NCI-H1694 treated with DMSO at 0.1 percent for 48 hours (cell line): ENCODE measurements around the gene HOXD10.

Experiments used
- DNase-seq: peaks from one replicate; lab custom pipeline; 2025; lab: John Stamatoyannopoulos, UW

Gene HOXD10

DNA sequence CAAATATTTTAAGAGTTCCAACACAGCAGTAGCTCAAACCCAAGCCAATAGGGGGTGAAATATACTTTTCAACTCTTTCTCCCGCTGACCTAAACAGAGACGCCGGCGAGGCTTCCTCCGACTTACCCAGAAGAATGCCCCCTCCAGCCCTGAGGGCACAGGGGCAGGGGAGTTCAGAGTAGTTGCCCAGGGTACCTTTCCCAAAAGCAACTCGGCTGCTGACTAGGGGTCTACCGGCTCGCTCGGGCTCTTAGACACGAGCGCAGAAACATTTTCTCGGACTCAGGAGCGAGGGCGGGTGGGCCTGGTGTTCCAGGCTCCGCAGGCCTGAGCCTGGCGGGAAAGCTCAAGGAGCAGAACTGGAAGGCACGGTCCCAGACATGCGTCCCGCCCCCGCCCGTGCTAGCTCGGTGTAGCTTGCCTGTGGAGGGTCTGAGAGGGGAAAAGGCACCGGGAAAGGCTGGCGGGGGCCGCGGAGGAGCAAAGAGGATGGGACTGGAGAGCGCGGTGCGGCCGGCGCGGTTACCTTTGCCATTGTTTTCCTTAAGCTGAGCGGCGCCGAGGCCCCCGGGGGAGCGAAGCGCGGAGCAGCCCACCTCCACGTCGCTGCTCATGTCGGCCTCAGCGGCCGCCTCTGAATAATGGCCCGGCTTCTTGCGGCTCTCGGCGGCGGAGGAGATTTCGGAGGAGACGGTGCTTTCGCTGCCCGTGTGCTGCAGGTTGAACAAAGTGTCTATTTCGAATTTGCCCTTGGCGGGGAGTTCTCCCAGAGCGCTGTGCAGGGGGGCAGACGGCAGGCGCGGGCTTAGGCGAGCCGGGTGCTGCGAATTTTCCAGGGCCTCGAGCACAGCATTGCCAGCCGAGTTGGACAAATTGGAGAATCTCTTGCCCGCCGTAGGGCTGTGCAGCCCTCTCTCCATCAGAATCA, 33.5 kb upstream of the HOXD10 start:
- no peak for DNase-seq

- DNase-seq = no peak
Observed at GRCh38 chr2:176083796-176084261, 32.7 kb upstream of the HOXD10 start, which contains the start of gene EVX2. TSS of gene EVX2 (minus strand) at chr2:176083962. CDS start at chr2:176083776, 186 bp downstream.

- DNase-seq = no peak
Observed at GRCh38 chr2:176084611-176085119, 31.9 kb upstream of the HOXD10 start.

DNA sequence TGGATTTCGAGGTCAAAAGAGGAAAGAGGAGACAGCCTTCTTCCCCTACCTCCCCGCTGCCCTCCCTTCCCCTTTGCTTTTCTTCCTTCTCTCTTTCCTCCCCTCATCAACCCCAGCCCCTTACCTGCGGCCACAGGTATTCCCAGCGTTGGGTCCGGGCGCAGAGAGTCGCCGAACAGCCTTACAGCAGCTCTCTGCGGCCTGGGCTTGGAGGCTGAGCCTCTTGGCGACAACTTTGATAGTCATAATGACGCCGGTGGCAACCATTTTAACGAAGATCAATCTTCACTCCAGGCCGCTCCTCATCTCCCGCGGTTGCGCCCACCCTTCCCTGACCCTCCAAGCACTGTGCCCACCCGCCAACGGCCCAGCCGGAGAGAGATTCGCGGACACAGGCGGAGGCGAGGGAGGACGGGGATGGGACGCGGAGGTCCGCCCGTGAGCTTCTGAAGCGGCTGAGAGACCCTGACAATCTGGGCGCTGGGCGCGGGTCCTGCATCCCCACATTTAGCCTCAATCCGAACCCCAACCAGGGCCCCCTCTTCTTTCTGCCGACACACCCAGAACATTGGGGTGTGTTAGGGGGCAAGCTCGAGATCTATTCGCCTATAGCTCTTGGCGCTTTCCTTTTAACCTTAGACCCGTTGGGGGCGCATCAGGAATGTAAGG, 31.3 kb upstream of the HOXD10 start:
- no peak for DNase-seq

DNA sequence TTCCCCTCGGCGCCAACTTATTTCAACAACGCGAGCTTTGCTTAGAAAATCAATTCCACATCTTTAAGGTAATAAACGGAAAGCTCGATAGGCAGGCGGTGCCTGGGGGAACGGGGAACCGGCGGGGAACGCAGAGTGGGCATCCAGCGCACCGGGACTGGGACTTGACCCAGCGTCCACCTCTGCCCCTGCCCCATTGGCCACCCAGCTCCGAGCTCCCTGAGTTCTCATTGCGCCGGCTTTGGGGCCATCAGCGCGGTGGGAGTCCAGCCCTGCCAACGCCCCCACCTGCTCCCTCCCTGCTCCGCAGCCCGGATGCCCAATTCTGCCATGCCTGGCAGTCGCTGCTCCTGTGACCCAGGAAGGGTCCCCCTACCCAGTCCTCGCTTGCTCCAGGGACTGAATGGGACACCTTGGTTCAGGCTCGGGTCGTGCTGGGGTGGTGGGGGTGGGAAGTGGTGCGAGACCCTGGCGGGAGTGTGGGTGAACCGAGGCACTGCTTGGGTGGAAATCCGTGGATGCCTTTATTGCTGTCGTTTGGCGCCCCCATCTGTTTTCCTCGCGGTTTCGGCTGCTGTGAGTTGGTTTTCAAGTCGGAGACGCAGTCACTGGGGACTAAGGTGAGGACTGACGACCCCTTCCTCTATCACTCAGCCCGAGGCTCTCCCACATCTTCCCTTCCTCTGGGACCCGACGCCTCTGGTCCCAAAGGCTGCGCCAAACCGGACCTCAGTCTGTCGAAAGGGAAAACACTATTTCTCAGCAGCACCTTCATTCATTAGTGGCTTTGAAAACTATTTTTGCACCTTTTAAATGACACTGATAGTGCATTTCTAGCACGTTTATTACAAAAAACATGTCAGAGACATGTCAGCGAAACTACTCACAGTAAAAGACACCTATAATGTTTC, 30.5 kb upstream of the HOXD10 start:
- peak; percentile 60 for DNase-seq

GRCh38 chr2:176087330-176088047, 29.1 kb upstream of the HOXD10 start:
- no peak for DNase-seq

GRCh38 chr2:176088048-176088936, 28.3 kb upstream of the HOXD10 start:
- peak; percentile 38 for DNase-seq

GRCh38 chr2:176088937-176089842, 27.4 kb upstream of the HOXD10 start:
- no peak for DNase-seq

GRCh38 chr2:176089843-176090395, 26.7 kb upstream of the HOXD10 start:
- DNase-seq = no peak

DNA sequence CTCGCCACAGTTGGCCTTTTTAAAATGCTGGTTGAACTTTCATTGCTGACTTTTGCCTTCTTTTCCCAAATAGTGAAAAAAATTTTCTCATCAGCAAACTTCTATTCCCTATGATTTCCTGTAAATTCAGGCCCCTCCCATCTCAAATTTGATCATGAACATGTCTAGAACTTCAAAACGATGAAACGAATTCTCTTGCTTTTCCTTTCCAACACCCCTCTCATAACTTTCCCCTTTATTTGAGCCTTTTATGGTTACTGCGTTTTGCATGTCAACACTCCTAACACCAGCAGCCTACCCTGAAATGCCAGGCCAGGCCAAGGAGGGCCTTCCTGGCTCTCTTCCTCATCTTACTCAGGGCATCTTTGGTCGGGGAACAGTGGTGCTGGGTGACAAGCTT, 25.7 kb upstream of the HOXD10 start:
- DNase-seq = no peak

GRCh38 chr2:176091329-176092258, 25.0 kb upstream of the HOXD10 start:
- DNase-seq = no peak

DNA sequence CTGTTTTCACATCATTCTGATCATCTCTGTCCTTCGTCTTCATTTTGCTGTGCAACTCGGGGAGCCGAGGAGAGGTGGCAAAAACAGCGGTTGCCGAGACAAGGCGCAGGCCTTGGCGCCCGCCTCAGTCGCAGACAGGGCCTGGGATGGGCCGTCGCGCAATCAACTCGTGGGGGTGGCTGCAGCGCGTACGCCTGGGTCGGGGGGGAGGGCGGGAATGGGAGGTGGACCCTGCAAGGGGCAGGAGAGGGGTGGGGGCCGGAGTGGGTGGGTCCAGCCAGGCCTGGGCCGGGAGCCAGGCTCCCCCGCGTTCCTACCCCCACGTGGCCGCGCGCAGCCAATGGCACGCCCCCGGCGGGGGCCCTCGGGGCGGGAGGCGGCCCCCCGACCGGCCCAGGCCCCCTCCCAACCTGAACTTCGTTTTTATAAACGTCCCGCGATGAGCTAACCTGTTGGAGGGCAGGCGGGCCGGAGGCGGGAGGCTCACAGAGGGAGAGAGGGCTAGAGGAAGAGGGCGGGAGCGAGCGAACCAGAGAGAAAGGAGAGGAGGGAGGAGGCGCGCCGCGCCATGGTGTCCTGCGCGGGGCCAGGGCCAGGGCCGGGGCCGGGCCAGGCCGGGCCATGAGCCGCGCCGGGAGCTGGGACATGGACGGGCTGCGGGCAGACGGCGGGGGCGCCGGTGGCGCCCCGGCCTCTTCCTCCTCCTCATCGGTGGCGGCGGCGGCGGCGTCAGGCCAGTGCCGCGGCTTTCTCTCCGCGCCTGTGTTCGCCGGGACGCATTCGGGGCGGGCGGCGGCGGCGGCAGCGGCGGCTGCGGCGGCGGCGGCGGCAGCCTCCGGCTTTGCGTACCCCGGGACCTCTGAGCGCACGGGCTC, 24.1 kb upstream of the HOXD10 start, which contains the start of gene HOXD13:
TSS of gene HOXD13 (plus strand) at position 452 of the 875 bp plus-strand sequence. CDS start at position 622, 170 bp downstream.
- peak; percentile 3 for DNase-seq

GRCh38 chr2:176093145-176093897, 23.3 kb upstream of the HOXD10 start:
- peak; percentile 20 for DNase-seq

- DNase-seq = no peak
Observed at GRCh38 chr2:176093898-176094249, 22.7 kb upstream of the HOXD10 start.

DNA sequence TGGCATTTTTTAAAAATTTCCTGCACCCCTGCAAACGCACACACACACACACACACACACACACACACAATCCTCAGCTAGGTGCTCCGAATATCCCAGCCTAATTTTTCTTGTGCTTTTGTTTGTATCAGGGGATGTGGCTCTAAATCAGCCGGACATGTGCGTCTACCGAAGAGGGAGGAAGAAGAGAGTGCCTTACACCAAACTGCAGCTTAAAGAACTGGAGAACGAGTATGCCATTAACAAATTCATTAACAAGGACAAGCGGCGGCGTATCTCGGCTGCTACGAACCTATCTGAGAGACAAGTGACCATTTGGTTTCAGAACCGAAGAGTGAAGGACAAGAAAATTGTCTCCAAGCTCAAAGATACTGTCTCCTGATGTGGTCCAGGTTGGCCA, 22.2 kb upstream of the HOXD10 start:
- DNase-seq = no peak

DNA sequence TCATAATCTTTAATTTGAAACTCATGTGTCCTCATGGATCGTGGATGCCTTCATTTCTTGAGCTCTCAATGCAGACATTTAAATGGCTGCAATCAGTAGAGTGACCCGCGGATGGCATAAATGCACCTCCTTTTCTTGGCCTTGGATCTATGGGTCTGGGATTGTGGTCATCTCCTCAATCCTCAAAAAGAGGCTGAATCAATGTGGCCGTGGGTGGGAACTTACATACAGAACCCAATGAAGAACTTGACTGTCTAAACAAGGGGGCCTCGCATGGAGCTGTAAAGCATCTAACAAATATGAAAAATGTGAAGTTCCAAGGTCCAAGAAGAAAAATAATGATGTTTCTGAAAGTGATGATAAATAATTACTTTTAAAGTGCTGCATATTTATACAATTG, 21.2 kb upstream of the HOXD10 start:
- no peak for DNase-seq
